HG02623 (cell line): ENCODE data around the gene ACOX2.

Source experiments
- ATAC-seq: cut with Tn5 transposase; IDR thresholded peaks from one replicate; pipeline ENCODE4 v1.9.1; 2021; ENCODE audit warnings: moderate library complexity; ENCODE audit not compliant: unreplicated experiment

The ACOX2 gene

GRCh38 chr3:58566398-58567250 is 29.6 kb upstream of the ACOX2 start:
- no peak for ATAC-seq

- ATAC-seq: no peak
Measured at GRCh38 chr3:58565621-58566397, 28.8 kb upstream of the ACOX2 start.

GRCh38 chr3:58564456-58565160 is 27.6 kb upstream of the ACOX2 start:
- no peak for ATAC-seq

GRCh38 chr3:58564054-58564453 is 27.1 kb upstream of the ACOX2 start:
- ATAC-seq: no peak

GRCh38 chr3:58563386-58564035 is 26.5 kb upstream of the ACOX2 start:
- ATAC-seq: no peak

GRCh38 chr3:58562498-58562897 is 25.5 kb upstream of the ACOX2 start:
- no peak for ATAC-seq

GRCh38 chr3:58560771-58561311 is 23.9 kb upstream of the ACOX2 start:
- ATAC-seq: no peak

GRCh38 chr3:58559586-58559985 is 22.6 kb upstream of the ACOX2 start:
- no peak for ATAC-seq

GRCh38 chr3:58557491-58557890 is 20.5 kb upstream of the ACOX2 start:
- no peak for ATAC-seq

- no peak for ATAC-seq
Measured at GRCh38 chr3:58556761-58557221, 19.8 kb upstream of the ACOX2 start.

GRCh38 chr3:58556001-58556400 is 19.0 kb upstream of the ACOX2 start:
- no peak for ATAC-seq

- ATAC-seq: no peak
Measured at GRCh38 chr3:58555203-58555602, 18.2 kb upstream of the ACOX2 start.

- ATAC-seq: no peak
Measured at GRCh38 chr3:58553003-58553402, 16.0 kb upstream of the ACOX2 start.

- ATAC-seq: no peak
Measured at GRCh38 chr3:58551636-58552180, 14.7 kb upstream of the ACOX2 start.

GRCh38 chr3:58544541-58544940 is 7.6 kb upstream of the ACOX2 start:
- no peak for ATAC-seq

GRCh38 chr3:58540176-58540858 is 3.3 kb upstream of the ACOX2 start:
- no peak for ATAC-seq

GRCh38 chr3:58539626-58540025 is 2.6 kb upstream of the ACOX2 start:
- ATAC-seq: no peak

- ATAC-seq: no peak
Measured at GRCh38 chr3:58537412-58538301, 667 bp upstream of the ACOX2 start.
